Stimulated activated memory B cell treated with anti-CD40 and anti-IgM and Interleukin-4, amounts not matched to agents 10 μg/mL and 1 μg/mL and 100 μg/mL, for 72 hours (primary cell): ENCODE data around the gene CIART.

ENCODE experiments used
- ATAC-seq: fragments of 150-1000 bp; cut with Tn5 transposase; 2 replicates; pipeline ENCODE4 v1.10.0; 2021
- H3K27ac Mint-ChIP-seq: one replicate; pipeline ENCODE4 v1.8.0; 2022; ENCODE audit warnings: mild to moderate bottlenecking, mixed read lengths
- H3K27me3 Mint-ChIP-seq: one replicate; pipeline ENCODE4 v1.8.0; 2022; ENCODE audit warnings: mixed read lengths
- H3K36me3 Mint-ChIP-seq: one replicate; pipeline ENCODE4 v1.8.0; 2022; ENCODE audit warnings: mixed read lengths
- H3K4me1 Mint-ChIP-seq: one replicate; pipeline ENCODE4 v1.8.0; 2022; ENCODE audit warnings: mixed read lengths
- H3K4me3 Mint-ChIP-seq: one replicate; pipeline ENCODE4 v1.8.0; 2022; ENCODE audit warnings: mild to moderate bottlenecking, moderate library complexity, mixed read lengths
- H3K9me3 Mint-ChIP-seq: one replicate; pipeline ENCODE4 v1.8.0; 2022; ENCODE audit warnings: mixed read lengths

Gene CIART

DNA sequence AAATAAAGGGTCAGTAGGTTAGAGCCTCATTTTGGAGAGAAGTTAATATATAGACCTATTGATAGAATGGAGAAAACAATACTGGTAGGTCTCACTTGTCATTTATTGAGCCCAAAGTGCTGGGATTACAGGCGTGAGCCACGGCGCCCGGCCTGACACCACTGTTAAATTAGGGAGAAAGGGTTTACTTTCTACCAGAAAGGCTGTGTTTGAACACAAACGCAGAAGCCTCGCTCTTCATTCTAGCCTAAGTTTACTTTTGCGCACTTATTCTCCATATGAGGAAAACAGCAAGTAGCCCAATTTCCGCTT, 38.3 kb downstream of the CIART start:
- no peaks in the 10 kb centered on the region for H3K27me3 Mint-ChIP-seq
- ATAC-seq = no peak
- no peaks in the 10 kb centered on the region for H3K9me3 Mint-ChIP-seq
- peak overlapping the region; percentile 96 for H3K27ac Mint-ChIP-seq
- H3K4me3 Mint-ChIP-seq = peak overlapping the region; percentile 96
- peaks cover 14% of the 10 kb centered on the region for H3K36me3 Mint-ChIP-seq
- H3K4me1 Mint-ChIP-seq = peaks cover 12% of the 10 kb centered on the region

DNA sequence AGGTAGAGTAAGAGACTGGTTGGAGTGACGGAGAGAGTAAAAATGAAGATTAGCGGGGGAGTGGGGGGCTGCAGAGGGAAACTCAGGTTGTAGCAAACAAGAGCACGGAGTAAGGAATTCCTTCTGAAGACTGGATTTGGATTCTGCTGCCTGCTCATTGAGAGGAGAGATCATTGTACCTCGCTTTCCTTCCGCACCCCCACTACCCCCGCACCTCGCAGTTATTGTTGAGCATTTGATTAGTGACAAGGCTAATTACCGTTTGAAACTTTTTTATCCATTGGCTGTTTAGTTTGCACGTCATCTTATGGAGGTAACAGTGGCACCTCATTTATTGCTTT, 39.4 kb downstream of the CIART start:
- Mint-ChIP-seq H3K4me3 (peak overlapping the region; percentile 96), H3K27ac (peak overlapping the region; percentile 96), H3K36me3 (peaks cover 24% of the 10 kb centered on the region), H3K27me3 (no peaks in the 10 kb centered on the region), H3K4me1 (peaks cover 12% of the 10 kb centered on the region), H3K9me3 (no peaks in the 10 kb centered on the region)
- ATAC-seq = no peak

GRCh38 chr1:150322310-150322709, 40.0 kb downstream of the CIART start:
- Mint-ChIP-seq H3K36me3 (peaks cover 27% of the 10 kb centered on the region), H3K4me1 (peaks cover 13% of the 10 kb centered on the region), H3K9me3 (no peaks in the 10 kb centered on the region), H3K27me3 (no peaks in the 10 kb centered on the region), H3K4me3 (peak overlapping the region; percentile 96), H3K27ac (peak overlapping the region; percentile 96)
- ATAC-seq = no peak

DNA sequence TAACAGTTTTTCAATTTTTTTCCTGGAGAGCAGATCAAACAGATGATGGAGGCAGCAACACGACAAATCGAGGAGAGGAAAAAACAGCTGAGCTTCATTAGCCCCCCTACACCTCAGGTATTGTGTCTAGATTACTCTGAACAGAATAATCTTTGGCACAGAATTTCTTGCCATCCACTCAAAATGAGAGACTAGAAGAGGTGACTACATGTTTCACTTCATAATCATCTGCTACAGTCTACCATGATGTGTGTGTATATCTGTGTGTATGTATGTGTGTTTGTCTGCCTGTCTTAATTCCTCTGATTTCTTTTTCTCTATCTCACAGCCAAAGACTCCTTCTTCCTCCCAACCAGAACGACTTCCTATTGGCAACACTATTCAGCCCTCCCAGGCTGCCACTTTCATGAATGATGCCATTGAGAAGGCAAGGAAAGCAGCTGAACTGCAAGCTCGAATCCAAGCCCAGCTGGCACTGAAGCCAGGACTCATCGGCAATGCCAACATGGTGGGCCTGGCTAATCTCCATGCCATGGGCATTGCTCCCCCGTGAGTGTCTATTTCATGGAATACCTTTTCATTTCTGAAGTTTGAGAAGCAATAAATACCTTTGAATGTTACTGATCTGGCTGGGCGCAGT, 50.4 kb downstream of the CIART start:
- H3K4me1 Mint-ChIP-seq = peaks cover 8% of the 10 kb centered on the region
- no peaks in the 10 kb centered on the region for H3K9me3 Mint-ChIP-seq
- H3K27me3 Mint-ChIP-seq = no peaks in the 10 kb centered on the region
- no peak overlapping the region for H3K4me3 Mint-ChIP-seq
- no peak for ATAC-seq
- no peak overlapping the region for H3K27ac Mint-ChIP-seq
- H3K36me3 Mint-ChIP-seq = peaks cover 52% of the 10 kb centered on the region
